MCF 10A (cell line): ENCODE results near the gene DNAH10. TPM values are rescaled to one million over a fixed set of nuclear protein-coding genes. Genes with fewer than 3 reads are reported as not detected.
A peak's percentile ranks its signal among the peaks of the same experiment; 100 is the strongest.

Experiments used
- BruUV-seq: library from RNA; stranded (reverse); fragments of 400-500 nt; replicated peaks from 2 replicates; lab custom pipeline; 2021; lab: Mats Ljungman, UMichigan
- CTCF ChIA-PET: fragments of 300-600 bp; sonication (Branson Sonifier 250); formaldehyde crosslinking; extraction: SDS; loops from one replicate; lab custom pipeline; 2021; ENCODE audit warnings: antibody characterized with exemption, inconsistent platforms; lab: Yijun Ruan, JAX
- POLR2A ChIA-PET: fragments of 300-600, 350-650 bp; sonication (Branson Sonifier 250); formaldehyde crosslinking; extraction: SDS; loops from one replicate; lab custom pipeline; 2020; ENCODE audit warnings: antibody characterized with exemption, inconsistent platforms; lab: Yijun Ruan, JAX
- DNase-seq: peaks from one replicate; pipeline ENCODE4 v3.0.0-alpha.2; 2018; ENCODE audit not compliant: unreplicated experiment
- H3K27ac Mint-ChIP-seq: one replicate; pipeline ENCODE4 v1.8.0; 2022; ENCODE audit warnings: mild to moderate bottlenecking, low read depth, mixed read lengths; ENCODE audit not compliant: unreplicated experiment
- H3K27me3 Mint-ChIP-seq: one replicate; pipeline ENCODE4 v1.8.0; 2022; ENCODE audit warnings: mixed read lengths; ENCODE audit not compliant: insufficient read depth, unreplicated experiment
- H3K36me3 Mint-ChIP-seq: one replicate; pipeline ENCODE4 v1.8.0; 2022; ENCODE audit warnings: mild to moderate bottlenecking, moderate library complexity, mixed read lengths; ENCODE audit not compliant: insufficient read depth, unreplicated experiment
- H3K4me1 Mint-ChIP-seq: one replicate; pipeline ENCODE4 v1.8.0; 2022; ENCODE audit warnings: mixed read lengths; ENCODE audit not compliant: insufficient read depth, unreplicated experiment
- H3K4me3 Mint-ChIP-seq: one replicate; pipeline ENCODE4 v1.8.0; 2022; ENCODE audit warnings: mild to moderate bottlenecking, moderate library complexity, mixed read lengths; ENCODE audit not compliant: unreplicated experiment
- H3K9me3 Mint-ChIP-seq: one replicate; pipeline ENCODE4 v1.8.0; 2022; ENCODE audit warnings: mixed read lengths; ENCODE audit not compliant: unreplicated experiment
- CTCF ChIP-seq: fragments of 200-600 bp; IDR thresholded peaks from one replicate; pipeline ENCODE4 v1.8.0; 2022; ENCODE audit warnings: antibody characterized with exemption, mild to moderate bottlenecking; ENCODE audit not compliant: unreplicated experiment
- intact Hi-C: fragments of 100-400 bp; cut with micrococcal nuclease; formaldehyde crosslinking; loops from 2 replicates; pipeline ENCODE4 v1.14.1; 2022
- total RNA-seq: library from RNA; stranded (reverse); gene quantifications from 2 replicates; pipeline ENCODE4 v1.2.3, GENCODE V29; 2022

The DNAH10 gene
- total RNA-seq, 1 experiment from 2014 or later, result 0.21 TPM

- Mint-ChIP-seq H3K4me3 (no peak overlapping the region), H3K9me3 (no peaks in the 10 kb centered on the region), H3K27ac (no peak overlapping the region), H3K4me1 (no peaks in the 10 kb centered on the region), H3K27me3 (peaks cover 40% of the 10 kb centered on the region), H3K36me3 (no peaks in the 10 kb centered on the region)
- intact Hi-C loops, result no loop called here
- ChIA-PET POLR2A (interaction anchor here (0.5 kb wide), 1 partner anchor 102 kb away, joined by 3 read pairs; no protein-coding TSS in a partner anchor), CTCF (interaction anchor here (0.9 to 1.2 kb wide), 2 partner anchors 131 to 399 kb away, joined by 4 read pairs; no protein-coding TSS in a partner anchor)
- no peak for TF ChIP-seq CTCF
- DNase-seq, result no peak
- BruUV-seq, result no TSS peak
Observed at GRCh38 chr12:123900871-123901376, 138.8 kb downstream of the DNAH10 start.

GRCh38 chr12:123902821-123903220 lies 140.7 kb downstream of the DNAH10 start:
- ChIA-PET POLR2A (no interaction called here), CTCF (interaction anchor here (0.5 to 1.4 kb wide), 4 partner anchors 11 to 353 kb away, joined by 3 to 4 read pairs (median 3); no protein-coding TSS in a partner anchor)
- intact Hi-C loops, result no loop called here
- peaks cover 40% of the 10 kb centered on the region for H3K27me3 Mint-ChIP-seq
- BruUV-seq, result no TSS peak
- H3K9me3 Mint-ChIP-seq, result no peaks in the 10 kb centered on the region
- H3K36me3 Mint-ChIP-seq, result no peaks in the 10 kb centered on the region
- no peak for DNase-seq
- H3K27ac Mint-ChIP-seq, result no peak overlapping the region
- H3K4me1 Mint-ChIP-seq, result peaks cover 2% of the 10 kb centered on the region
- no peak for TF ChIP-seq CTCF
- H3K4me3 Mint-ChIP-seq, result no peak overlapping the region

GRCh38 chr12:123903301-123904065 lies 141.4 kb downstream of the DNAH10 start:
- POLR2A ChIA-PET, result no interaction called here
- BruUV-seq, result no TSS peak
- no peaks in the 10 kb centered on the region for H3K9me3 Mint-ChIP-seq
- H3K27ac Mint-ChIP-seq, result no peak overlapping the region
- no peak for DNase-seq
- CTCF ChIA-PET, result interaction anchor here (0.5 to 2.3 kb wide), 8 partner anchors 10 to 352 kb away, joined by 3 to 8 read pairs (median 4); no protein-coding TSS in a partner anchor
- TF ChIP-seq CTCF, result no peak
- peaks cover 8% of the 10 kb centered on the region for H3K4me1 Mint-ChIP-seq
- intact Hi-C loops, result loop anchor here (2.0 kb wide), 1 partner anchor 67 kb away; no protein-coding TSS in a partner anchor
- H3K36me3 Mint-ChIP-seq, result no peaks in the 10 kb centered on the region
- H3K27me3 Mint-ChIP-seq, result peaks cover 40% of the 10 kb centered on the region
- H3K4me3 Mint-ChIP-seq, result no peak overlapping the region

GRCh38 chr12:123905319-123905925 lies 143.3 kb downstream of the DNAH10 start:
- no peaks in the 10 kb centered on the region for H3K9me3 Mint-ChIP-seq
- no TSS peak for BruUV-seq
- no peak overlapping the region for H3K27ac Mint-ChIP-seq
- peaks cover 9% of the 10 kb centered on the region for H3K4me1 Mint-ChIP-seq
- DNase-seq, result peak; percentile 88
- no peak overlapping the region for H3K4me3 Mint-ChIP-seq
- ChIA-PET POLR2A (interaction anchor here (0.6 to 0.7 kb wide), 3 partner anchors 217 to 867 kb away, joined by 3 to 4 read pairs (median 3); no protein-coding TSS in a partner anchor), CTCF (interaction anchor here (0.7 to 2.3 kb wide), 29 partner anchors 9 to 914 kb away, joined by 3 to 8 read pairs (median 4); no protein-coding TSS in a partner anchor)
- peaks cover 23% of the 10 kb centered on the region for H3K27me3 Mint-ChIP-seq
- no peaks in the 10 kb centered on the region for H3K36me3 Mint-ChIP-seq
- peak; percentile 77 for TF ChIP-seq CTCF
- intact Hi-C loops, result loop anchor here (1.0 to 5.0 kb wide), 4 partner anchors 65 to 127 kb away; no protein-coding TSS in a partner anchor
